ENCODE measurements around the gene MMS22L. TPM values are rescaled to one million over a fixed set of nuclear protein-coding genes. Genes with fewer than 3 reads are reported as not detected.

MMS22L gene
- total and polyA plus RNA-seq, 5 donors from 2014 or later, result 3.8 to 14.3 (median 6.9) TPM

- Mint-ChIP-seq H3K27me3 (peaks cover 20% of the 10 kb centered on the region), H3K27ac (no peak overlapping the region), H3K36me3 (no peaks in the 10 kb centered on the region), H3K4me3 (no peak overlapping the region), H3K4me1 (peaks cover 0 to 3% (median 0%) of the 10 kb centered on the region in 4 donors), H3K9me3 (peaks cover 0 to 2% (median 0%) of the 10 kb centered on the region in 7 donors)
- Histone ChIP-seq H3K4me1 (ENCODE audit: control insufficient read depth, insufficient read depth, low read length, poor library complexity, severe bottlenecking) (no peaks in the 10 kb centered on the region), H3K27me3 (ENCODE audit: control insufficient read depth, insufficient read depth, low read length) (peaks cover 20% of the 10 kb centered on the region), H3K36me3 (ENCODE audit: control insufficient read depth, insufficient read depth, low read length) (no peaks in the 10 kb centered on the region), H3K27ac (ENCODE audit: insufficient read depth, low read length, poor library complexity, severe bottlenecking) (no peak overlapping the region), H3K9me3 (ENCODE audit: control insufficient read depth in 2 of 2, low read length in 2 of 2) (no peaks in the 10 kb centered on the region), H3K4me3 (ENCODE audit: low read depth, low read length) (no peak overlapping the region)
- ATAC-seq (ENCODE audit: low read depth in 2 of 2) (no peak), DNase-seq (no peak)
Measured at GRCh38 chr6:97305414-97306066, 22.5 kb upstream of the MMS22L start.

GRCh38 chr6:97304701-97305100 lies 21.7 kb upstream of the MMS22L start:
- peaks cover 0 to 3% (median 0%) of the 10 kb centered on the region in 4 donors for H3K4me1 Mint-ChIP-seq
- no peak overlapping the region for H3K27ac Mint-ChIP-seq
- peaks cover 20% of the 10 kb centered on the region for H3K27me3 Mint-ChIP-seq
- H3K9me3 Mint-ChIP-seq, result peaks cover 0 to 2% (median 0%) of the 10 kb centered on the region in 7 donors
- H3K4me3 Mint-ChIP-seq, result no peak overlapping the region
- Histone ChIP-seq H3K36me3 (ENCODE audit: control insufficient read depth, insufficient read depth, low read length) (no peaks in the 10 kb centered on the region), H3K27ac (ENCODE audit: insufficient read depth, low read length, poor library complexity, severe bottlenecking) (no peak overlapping the region), H3K4me1 (ENCODE audit: control insufficient read depth, insufficient read depth, low read length, poor library complexity, severe bottlenecking) (no peaks in the 10 kb centered on the region), H3K27me3 (ENCODE audit: control insufficient read depth, insufficient read depth, low read length) (peaks cover 21% of the 10 kb centered on the region), H3K9me3 (ENCODE audit: control insufficient read depth in 2 of 2, low read length in 2 of 2) (no peaks in the 10 kb centered on the region), H3K4me3 (ENCODE audit: low read depth, low read length) (no peak overlapping the region)
- DNase-seq, result no peak
- no peak for ATAC-seq (ENCODE audit: low read depth in 2 of 2)
- no peaks in the 10 kb centered on the region for H3K36me3 Mint-ChIP-seq

- H3K27me3 ChIP-seq (ENCODE audit: control insufficient read depth, insufficient read depth, low read length), result peaks cover 23% of the 10 kb centered on the region
- no peak for DNase-seq
- no peaks in the 10 kb centered on the region for H3K36me3 ChIP-seq (ENCODE audit: control insufficient read depth, insufficient read depth, low read length)
- H3K9me3 ChIP-seq (ENCODE audit: control insufficient read depth in 2 of 2, low read length in 2 of 2), result no peaks in the 10 kb centered on the region
- Mint-ChIP-seq H3K27me3 (peaks cover 48% of the 10 kb centered on the region), H3K27ac (no peak overlapping the region), H3K36me3 (no peaks in the 10 kb centered on the region), H3K9me3 (peaks cover 0 to 6% (median 0%) of the 10 kb centered on the region in 7 donors), H3K4me3 (no peak overlapping the region), H3K4me1 (no peaks in the 10 kb centered on the region)
- no peaks in the 10 kb centered on the region for H3K4me1 ChIP-seq (ENCODE audit: control insufficient read depth, insufficient read depth, low read length, poor library complexity, severe bottlenecking)
- H3K4me3 ChIP-seq (ENCODE audit: low read depth, low read length), result no peak overlapping the region
- H3K27ac ChIP-seq (ENCODE audit: insufficient read depth, low read length, poor library complexity, severe bottlenecking), result no peak overlapping the region
- no peak for ATAC-seq (ENCODE audit: low read depth in 2 of 2)
Measured at GRCh38 chr6:97294451-97294850, 11.4 kb upstream of the MMS22L start.

GRCh38 chr6:97293198-97293696 lies 10.2 kb upstream of the MMS22L start:
- H3K9me3 Mint-ChIP-seq, result peaks cover 0 to 6% (median 0%) of the 10 kb centered on the region in 7 donors
- Histone ChIP-seq H3K9me3 (ENCODE audit: control insufficient read depth in 2 of 2, low read length in 2 of 2) (no peaks in the 10 kb centered on the region), H3K27me3 (ENCODE audit: control insufficient read depth, insufficient read depth, low read length) (peaks cover 15% of the 10 kb centered on the region), H3K36me3 (ENCODE audit: control insufficient read depth, insufficient read depth, low read length) (no peaks in the 10 kb centered on the region), H3K4me1 (ENCODE audit: control insufficient read depth, insufficient read depth, low read length, poor library complexity, severe bottlenecking) (no peaks in the 10 kb centered on the region), H3K27ac (ENCODE audit: insufficient read depth, low read length, poor library complexity, severe bottlenecking) (no peak overlapping the region), H3K4me3 (ENCODE audit: low read depth, low read length) (no peak overlapping the region)
- no peak for DNase-seq
- no peak overlapping the region for H3K4me3 Mint-ChIP-seq
- ATAC-seq (ENCODE audit: low read depth in 2 of 2), result no peak
- H3K27me3 Mint-ChIP-seq, result peaks cover 43% of the 10 kb centered on the region
- no peak overlapping the region for H3K27ac Mint-ChIP-seq
- H3K4me1 Mint-ChIP-seq, result no peaks in the 10 kb centered on the region
- no peaks in the 10 kb centered on the region for H3K36me3 Mint-ChIP-seq

GRCh38 chr6:97292671-97293070 lies 9.7 kb upstream of the MMS22L start:
- Mint-ChIP-seq H3K36me3 (no peaks in the 10 kb centered on the region), H3K9me3 (peaks cover 0 to 6% (median 0%) of the 10 kb centered on the region in 7 donors), H3K27me3 (peaks cover 45% of the 10 kb centered on the region), H3K4me3 (no peak overlapping the region), H3K27ac (no peak overlapping the region), H3K4me1 (no peaks in the 10 kb centered on the region)
- H3K27ac ChIP-seq (ENCODE audit: insufficient read depth, low read length, poor library complexity, severe bottlenecking), result no peak overlapping the region
- no peaks in the 10 kb centered on the region for H3K9me3 ChIP-seq (ENCODE audit: control insufficient read depth in 2 of 2, low read length in 2 of 2)
- H3K4me1 ChIP-seq (ENCODE audit: control insufficient read depth, insufficient read depth, low read length, poor library complexity, severe bottlenecking), result no peaks in the 10 kb centered on the region
- H3K36me3 ChIP-seq (ENCODE audit: control insufficient read depth, insufficient read depth, low read length), result no peaks in the 10 kb centered on the region
- DNase-seq (no peak), ATAC-seq (ENCODE audit: low read depth in 2 of 2) (no peak)
- peaks cover 15% of the 10 kb centered on the region for H3K27me3 ChIP-seq (ENCODE audit: control insufficient read depth, insufficient read depth, low read length)
- H3K4me3 ChIP-seq (ENCODE audit: low read depth, low read length), result no peak overlapping the region

- Mint-ChIP-seq H3K27me3 (peaks cover 41% of the 10 kb centered on the region), H3K36me3 (no peaks in the 10 kb centered on the region), H3K9me3 (peaks cover 0 to 6% (median 0%) of the 10 kb centered on the region in 7 donors), H3K4me3 (no peak overlapping the region), H3K4me1 (no peaks in the 10 kb centered on the region), H3K27ac (no peak overlapping the region)
- no peaks in the 10 kb centered on the region for H3K36me3 ChIP-seq (ENCODE audit: control insufficient read depth, insufficient read depth, low read length)
- H3K4me3 ChIP-seq (ENCODE audit: low read depth, low read length), result no peak overlapping the region
- H3K9me3 ChIP-seq (ENCODE audit: control insufficient read depth in 2 of 2, low read length in 2 of 2), result no peaks in the 10 kb centered on the region
- no peaks in the 10 kb centered on the region for H3K4me1 ChIP-seq (ENCODE audit: control insufficient read depth, insufficient read depth, low read length, poor library complexity, severe bottlenecking)
- ATAC-seq (ENCODE audit: low read depth in 2 of 2) (no peak), DNase-seq (no peak)
- no peak overlapping the region for H3K27ac ChIP-seq (ENCODE audit: insufficient read depth, low read length, poor library complexity, severe bottlenecking)
- H3K27me3 ChIP-seq (ENCODE audit: control insufficient read depth, insufficient read depth, low read length), result peaks cover 15% of the 10 kb centered on the region
Measured at GRCh38 chr6:97291896-97292295, 8.9 kb upstream of the MMS22L start.

- no peaks in the 10 kb centered on the region for H3K36me3 Mint-ChIP-seq
- no peak overlapping the region for H3K27ac ChIP-seq (ENCODE audit: insufficient read depth, low read length, poor library complexity, severe bottlenecking)
- H3K4me1 ChIP-seq (ENCODE audit: control insufficient read depth, insufficient read depth, low read length, poor library complexity, severe bottlenecking), result no peaks in the 10 kb centered on the region
- H3K4me1 Mint-ChIP-seq, result peaks cover 0 to 5% (median 0%) of the 10 kb centered on the region in 4 donors
- H3K27ac Mint-ChIP-seq, result no peak overlapping the region
- H3K9me3 ChIP-seq (ENCODE audit: control insufficient read depth in 2 of 2, low read length in 2 of 2), result no peaks in the 10 kb centered on the region
- DNase-seq (no peak), ATAC-seq (ENCODE audit: low read depth in 2 of 2) (no peak)
- peaks cover 0 to 3% (median 0%) of the 10 kb centered on the region in 7 donors for H3K9me3 Mint-ChIP-seq
- no peaks in the 10 kb centered on the region for H3K36me3 ChIP-seq (ENCODE audit: control insufficient read depth, insufficient read depth, low read length)
- H3K27me3 ChIP-seq (ENCODE audit: control insufficient read depth, insufficient read depth, low read length), result peaks cover 7% of the 10 kb centered on the region
- no peak overlapping the region for H3K4me3 Mint-ChIP-seq
- peaks cover 27% of the 10 kb centered on the region for H3K27me3 Mint-ChIP-seq
- no peak overlapping the region for H3K4me3 ChIP-seq (ENCODE audit: low read depth, low read length)
Measured at GRCh38 chr6:97289332-97289731, 6.3 kb upstream of the MMS22L start.

- ATAC-seq (ENCODE audit: low read depth in 2 of 2) (no peak), DNase-seq (no peak)
- Mint-ChIP-seq H3K4me3 (peak overlapping the region in 1 of 4 donors; percentile 37), H3K36me3 (no peaks in the 10 kb centered on the region), H3K27me3 (peaks cover 15% of the 10 kb centered on the region), H3K4me1 (peaks cover 4 to 9% (median 8%) of the 10 kb centered on the region in 4 donors), H3K27ac (no peak overlapping the region), H3K9me3 (peaks cover 0 to 3% (median 0%) of the 10 kb centered on the region in 7 donors)
- H3K36me3 ChIP-seq (ENCODE audit: control insufficient read depth, insufficient read depth, low read length), result no peaks in the 10 kb centered on the region
- peaks cover 4% of the 10 kb centered on the region for H3K27me3 ChIP-seq (ENCODE audit: control insufficient read depth, insufficient read depth, low read length)
- no peaks in the 10 kb centered on the region for H3K4me1 ChIP-seq (ENCODE audit: control insufficient read depth, insufficient read depth, low read length, poor library complexity, severe bottlenecking)
- no peak overlapping the region for H3K27ac ChIP-seq (ENCODE audit: insufficient read depth, low read length, poor library complexity, severe bottlenecking)
- no peak overlapping the region for H3K4me3 ChIP-seq (ENCODE audit: low read depth, low read length)
- no peaks in the 10 kb centered on the region for H3K9me3 ChIP-seq (ENCODE audit: control insufficient read depth in 2 of 2, low read length in 2 of 2)
Measured at GRCh38 chr6:97288188-97288587, 5.2 kb upstream of the MMS22L start.

All from CD4-positive, CD25-positive, alpha-beta regulatory T cell (primary cell).